ENCODE measurements around the gene SLC2A4.
A peak's percentile ranks its signal among the peaks of the same experiment; 100 is the strongest.

The SLC2A4 gene

GRCh38 chr17:7296189-7296861 is 14.8 kb downstream of the SLC2A4 start:
- no peak overlapping the region for H3K4me3 ChIP-seq (ENCODE audit: low read depth, low read length)

- no peak overlapping the region for H3K4me3 ChIP-seq (ENCODE audit: low read depth, low read length)
These were observed 22.7 kb downstream of the SLC2A4 start for GRCh38 chr17:7304179-7304578.

- peak within 1 kb of the TSS; percentile 97 for H3K4me3 ChIP-seq (ENCODE audit: low read depth, low read length)
These were observed 25.6 kb downstream of the SLC2A4 start, which contains the start of gene EIF5A for GRCh38 chr17:7306911-7307685. Gene EIF5A, plus strand, starts transcription at chr17:7307628. Its CDS starts 2,008 bp downstream, at chr17:7309636.

GRCh38 chr17:7307686-7308624 is 26.4 kb downstream of the SLC2A4 start:
- H3K4me3 ChIP-seq (ENCODE audit: low read depth, low read length) = peak overlapping the region; percentile 97

- peak overlapping the region; percentile 97 for H3K4me3 ChIP-seq (ENCODE audit: low read depth, low read length)
These were observed 27.3 kb downstream of the SLC2A4 start for GRCh38 chr17:7308625-7309433.

- peak overlapping the region; percentile 97 for H3K4me3 ChIP-seq (ENCODE audit: low read depth, low read length)
These were observed 28.1 kb downstream of the SLC2A4 start for GRCh38 chr17:7309628-7310027.

GRCh38 chr17:7311110-7311705 is 29.7 kb downstream of the SLC2A4 start:
- no peak overlapping the region for H3K4me3 ChIP-seq (ENCODE audit: low read depth, low read length)

- no peak overlapping the region for H3K4me3 ChIP-seq (ENCODE audit: low read depth, low read length)
These were observed 31.0 kb downstream of the SLC2A4 start for GRCh38 chr17:7312432-7313087.

GRCh38 chr17:7313088-7313889 is 31.8 kb downstream of the SLC2A4 start:
- H3K4me3 ChIP-seq (ENCODE audit: low read depth, low read length) = no peak overlapping the region

GRCh38 chr17:7313890-7314718 is 32.6 kb downstream of the SLC2A4 start:
- peak overlapping the region; percentile 91 for H3K4me3 ChIP-seq (ENCODE audit: low read depth, low read length)

- H3K4me3 ChIP-seq (ENCODE audit: low read depth, low read length) = peak within 1 kb of the TSS; percentile 91
These were observed 33.4 kb downstream of the SLC2A4 start, which contains the start of gene GPS2 for GRCh38 chr17:7314719-7315569. Gene GPS2, minus strand, starts transcription at chr17:7315360. Its CDS starts 308 bp downstream, at chr17:7315052.

- H3K4me3 ChIP-seq (ENCODE audit: low read depth, low read length) = peak overlapping the region; percentile 91
These were observed 34.2 kb downstream of the SLC2A4 start for GRCh38 chr17:7315570-7316235.

- no peak overlapping the region for H3K4me3 ChIP-seq (ENCODE audit: low read depth, low read length)
These were observed 35.8 kb downstream of the SLC2A4 start for GRCh38 chr17:7317161-7317803.

GRCh38 chr17:7318121-7318860 is 36.8 kb downstream of the SLC2A4 start:
- no peak overlapping the region for H3K4me3 ChIP-seq (ENCODE audit: low read depth, low read length)

GRCh38 chr17:7321466-7321865 is 39.9 kb downstream of the SLC2A4 start:
- H3K4me3 ChIP-seq (ENCODE audit: low read depth, low read length) = no peak overlapping the region

Measured in iPS-11a (cell line).